ENCODE measurements around the gene ELN. TPM values are rescaled to one million over a fixed set of nuclear protein-coding genes. Genes with fewer than 3 reads are reported as not detected.
A peak's percentile ranks its signal among the peaks of the same experiment; 100 is the strongest.

ELN gene
- total and polyA plus RNA-seq, 2 donors (not counting 1 experiment from before 2014, with no cell fraction given) = 2.1 to 11.0 TPM

- peak; percentile 81 to 88 for DNase-seq (ENCODE audit: low read depth in 2 of 2)
- H2AFZ ChIP-seq (ENCODE audit: low read length) = no peak overlapping the region
- no peaks in the 10 kb centered on the region for H3K27me3 ChIP-seq (ENCODE audit: control insufficient read depth, insufficient read depth, low read length)
- no peak overlapping the region for H3K27ac ChIP-seq (ENCODE audit: insufficient read depth, low read length)
- no peaks in the 10 kb centered on the region for H3K9me3 ChIP-seq (ENCODE audit: control insufficient read depth, insufficient read depth, low read depth, low read length)
- H3K4me2 ChIP-seq (ENCODE audit: extremely low read depth, insufficient read depth, low read length) = peak overlapping the region; percentile 15
- H3K9ac ChIP-seq (ENCODE audit: insufficient read depth, low read length) = no peak overlapping the region
- H3K4me3 ChIP-seq (replicated peaks in 1 of 4; ENCODE audit: control extremely low read depth in 1 of 4, insufficient read depth in 1 of 4, low read depth in 3 of 4, low read length in 4 of 4) = no peak overlapping the region
- peaks cover 6% of the 10 kb centered on the region for H3K4me1 ChIP-seq (ENCODE audit: control insufficient read depth, extremely low read depth, insufficient read depth, low read length)
- H4K20me1 ChIP-seq (ENCODE audit: control insufficient read depth, extremely low read depth, insufficient read depth, low read length) = no peaks in the 10 kb centered on the region
- TF ChIP-seq CTCF (conservative IDR thresholded peaks at IDR 0.05 in 1 of 2, IDR thresholded peaks at IDR 0.05 in 1 of 2; ENCODE audit: low read depth in 1 of 2, low read length in 2 of 2) = no peak
- no peak for TF ChIP-seq EZH2 (IDR thresholded peaks at IDR 0.05; ENCODE audit: low read length, missing control alignments)
- H3K36me3 ChIP-seq (ENCODE audit: control insufficient read depth, insufficient read depth, low read length) = no peaks in the 10 kb centered on the region
- no peaks in the 10 kb centered on the region for H3K79me2 ChIP-seq (ENCODE audit: control insufficient read depth, insufficient read depth, low read length)
Observed at GRCh38 chr7:73992101-73992562, 35.8 kb upstream of the ELN start.

GRCh38 chr7:73994023-73994422 lies 34.0 kb upstream of the ELN start:
- H2AFZ ChIP-seq (ENCODE audit: low read length) = no peak overlapping the region
- H3K4me1 ChIP-seq (ENCODE audit: control insufficient read depth, extremely low read depth, insufficient read depth, low read length) = peaks cover 6% of the 10 kb centered on the region
- no peak for DNase-seq (ENCODE audit: low read depth in 2 of 2)
- H3K79me2 ChIP-seq (ENCODE audit: control insufficient read depth, insufficient read depth, low read length) = no peaks in the 10 kb centered on the region
- TF ChIP-seq EZH2 (IDR thresholded peaks at IDR 0.05; ENCODE audit: low read length, missing control alignments) (no peak), CTCF (conservative IDR thresholded peaks at IDR 0.05 in 1 of 2, IDR thresholded peaks at IDR 0.05 in 1 of 2; ENCODE audit: low read depth in 1 of 2, low read length in 2 of 2) (no peak)
- H4K20me1 ChIP-seq (ENCODE audit: control insufficient read depth, extremely low read depth, insufficient read depth, low read length) = no peaks in the 10 kb centered on the region
- no peaks in the 10 kb centered on the region for H3K27me3 ChIP-seq (ENCODE audit: control insufficient read depth, insufficient read depth, low read length)
- H3K27ac ChIP-seq (ENCODE audit: insufficient read depth, low read length) = no peak overlapping the region
- no peak overlapping the region for H3K9ac ChIP-seq (ENCODE audit: insufficient read depth, low read length)
- H3K36me3 ChIP-seq (ENCODE audit: control insufficient read depth, insufficient read depth, low read length) = no peaks in the 10 kb centered on the region
- H3K9me3 ChIP-seq (ENCODE audit: control insufficient read depth, insufficient read depth, low read depth, low read length) = no peaks in the 10 kb centered on the region
- H3K4me2 ChIP-seq (ENCODE audit: extremely low read depth, insufficient read depth, low read length) = no peak overlapping the region
- no peak overlapping the region for H3K4me3 ChIP-seq (replicated peaks in 1 of 4; ENCODE audit: control extremely low read depth in 1 of 4, insufficient read depth in 1 of 4, low read depth in 3 of 4, low read length in 4 of 4)

GRCh38 chr7:73994761-73995160 lies 33.2 kb upstream of the ELN start:
- no peak overlapping the region for H3K9ac ChIP-seq (ENCODE audit: insufficient read depth, low read length)
- DNase-seq (ENCODE audit: low read depth in 2 of 2) = no peak
- H3K36me3 ChIP-seq (ENCODE audit: control insufficient read depth, insufficient read depth, low read length) = no peaks in the 10 kb centered on the region
- no peak overlapping the region for H3K27ac ChIP-seq (ENCODE audit: insufficient read depth, low read length)
- TF ChIP-seq EZH2 (IDR thresholded peaks at IDR 0.05; ENCODE audit: low read length, missing control alignments) (no peak), CTCF (conservative IDR thresholded peaks at IDR 0.05 in 1 of 2, IDR thresholded peaks at IDR 0.05 in 1 of 2; ENCODE audit: low read depth in 1 of 2, low read length in 2 of 2) (no peak)
- peaks cover 8% of the 10 kb centered on the region for H3K4me1 ChIP-seq (ENCODE audit: control insufficient read depth, extremely low read depth, insufficient read depth, low read length)
- no peak overlapping the region for H2AFZ ChIP-seq (ENCODE audit: low read length)
- H3K4me2 ChIP-seq (ENCODE audit: extremely low read depth, insufficient read depth, low read length) = no peak overlapping the region
- H3K27me3 ChIP-seq (ENCODE audit: control insufficient read depth, insufficient read depth, low read length) = no peaks in the 10 kb centered on the region
- H3K9me3 ChIP-seq (ENCODE audit: control insufficient read depth, insufficient read depth, low read depth, low read length) = no peaks in the 10 kb centered on the region
- no peaks in the 10 kb centered on the region for H4K20me1 ChIP-seq (ENCODE audit: control insufficient read depth, extremely low read depth, insufficient read depth, low read length)
- no peak overlapping the region for H3K4me3 ChIP-seq (replicated peaks in 1 of 4; ENCODE audit: control extremely low read depth in 1 of 4, insufficient read depth in 1 of 4, low read depth in 3 of 4, low read length in 4 of 4)
- no peaks in the 10 kb centered on the region for H3K79me2 ChIP-seq (ENCODE audit: control insufficient read depth, insufficient read depth, low read length)

All from fibroblast of lung (primary cell).